HepG2 (cell line): ENCODE measurements around the gene MYBL2. TPM values are rescaled to one million over a fixed set of nuclear protein-coding genes. Genes with fewer than 3 reads are reported as not detected.

Source experiments
- ARNT ChIP-seq: fragments of 450-650 bp; IDR thresholded peaks from 2 replicates; pipeline ENCODE4 v1.6.1; 2017
- CBX1 ChIP-seq: IDR thresholded peaks from one replicate; pipeline ENCODE4 v1.6.1; 2016; ENCODE audit warnings: antibody characterized with exemption, low read depth
- CCAR2 ChIP-seq: fragments of 200-400 bp; formaldehyde crosslinking; optimal IDR thresholded peaks from 2 replicates; pipeline ENCODE3; 2018; ENCODE audit warnings: low read depth, mild to moderate bottlenecking, low read length, moderate library complexity
- FOXP4 ChIP-seq: sonication (generic); formaldehyde crosslinking; IDR thresholded peaks from 2 replicates; pipeline ENCODE4 v1.4.0; 2020; ENCODE audit warnings: missing genetic modification reagents
- GPN1 ChIP-seq: sonication (generic); formaldehyde crosslinking; IDR thresholded peaks from 2 replicates; pipeline ENCODE4 v1.5.1; 2020; ENCODE audit warnings: missing genetic modification reagents, borderline replicate concordance
- GZF1 ChIP-seq: sonication (generic); formaldehyde crosslinking; IDR thresholded peaks from 2 replicates; pipeline ENCODE4 v1.5.1; 2020; ENCODE audit warnings: mild to moderate bottlenecking, missing genetic modification reagents
- HHEX ChIP-seq: IDR thresholded peaks from 2 replicates; pipeline ENCODE4 v1.6.1; 2016; ENCODE audit warnings: control low read depth
- KLF15 ChIP-seq: sonication (generic); formaldehyde crosslinking; IDR thresholded peaks from 2 replicates; pipeline ENCODE4 v1.8.1; 2023; ENCODE audit warnings: borderline replicate concordance, mild to moderate bottlenecking, inconsistent platforms, missing genetic modification reagents, mixed read lengths
- MAFG ChIP-seq: sonication (generic); formaldehyde crosslinking; IDR thresholded peaks from 2 replicates; pipeline ENCODE4 v1.5.1; 2020; ENCODE audit warnings: mild to moderate bottlenecking, missing genetic modification reagents
- NONO ChIP-seq, 2 experiments: fragments of 450-650 bp in 1 of 2; sonication (generic) in 1 of 2; formaldehyde crosslinking in 1 of 2; IDR thresholded peaks in 1 of 2; conservative IDR thresholded peaks in 1 of 2; 2 replicates each; pipeline versions ENCODE4 v1.6.1 to v1.8.0; 2017 to 2022; ENCODE audit warnings: mild to moderate bottlenecking in 1 of 2, missing genetic modification reagents in 1 of 2, moderate library complexity in 1 of 2
- POLR2AphosphoS2 ChIP-seq: IDR thresholded peaks from 2 replicates; pipeline ENCODE4 v1.6.1; 2011; ENCODE audit warnings: low read depth, low read length, improper control_type of control experiment
- REPIN1 ChIP-seq: sonication (generic); formaldehyde crosslinking; IDR thresholded peaks from 2 replicates; pipeline ENCODE4 v1.8.0; 2022; ENCODE audit warnings: missing genetic modification reagents, low read depth, mild to moderate bottlenecking, borderline replicate concordance
- ZBTB20 ChIP-seq: sonication (generic); formaldehyde crosslinking; IDR thresholded peaks from 2 replicates; pipeline ENCODE4 v1.8.1; 2023; ENCODE audit warnings: missing genetic modification reagents, low read depth, mild to moderate bottlenecking, borderline replicate concordance
- ZNF34 ChIP-seq: sonication (generic); formaldehyde crosslinking; IDR thresholded peaks from 2 replicates; pipeline ENCODE4 v1.4.0; 2020; ENCODE audit warnings: mild to moderate bottlenecking, missing genetic modification reagents, borderline replicate concordance
- ZNF343 ChIP-seq: sonication (generic); formaldehyde crosslinking; IDR thresholded peaks from 2 replicates; pipeline ENCODE4 v1.4.0; 2020; ENCODE audit warnings: mild to moderate bottlenecking, missing genetic modification reagents
- ZNF414 ChIP-seq: sonication (generic); formaldehyde crosslinking; IDR thresholded peaks from 2 replicates; pipeline ENCODE4 v1.5.0; 2020; ENCODE audit warnings: missing genetic modification reagents
- ZNF607 ChIP-seq: sonication (generic); formaldehyde crosslinking; IDR thresholded peaks from 2 replicates; pipeline ENCODE4 v1.5.1; 2020; ENCODE audit warnings: missing genetic modification reagents, mild to moderate bottlenecking, borderline replicate concordance
- ZNF746 ChIP-seq: sonication (generic); formaldehyde crosslinking; IDR thresholded peaks from 2 replicates; pipeline ENCODE4 v1.8.0; 2022; ENCODE audit warnings: mild to moderate bottlenecking, missing genetic modification reagents
- polyA plus RNA-seq, 8 experiments: library from polyadenylated mRNA; depleted of rRNA in 3 of 8; stranded (reverse) in 7 of 8; unstranded in 1 of 8; fragments of >200 nt; fragmentation: Illumina TruSeq in 4 of 8; extraction: Trizol in 4 of 8; gene quantifications; 2 replicates each; pipeline versions ENCODE4 v1.2.1 to v1.2.3, GENCODE V29; 2011 to 2016; ENCODE audit warnings: low read depth in 4 of 8, missing spikeins in 1 of 8, mixed read lengths in 1 of 8; ENCODE audit not compliant: insufficient read depth in 1 of 8
- total RNA-seq, 5 experiments: library from RNA; depleted of rRNA; stranded (reverse); fragments of >200 nt; fragmentation: Illumina TruSeq; extraction: Trizol; gene quantifications; 2 replicates each; pipeline ENCODE4 v1.2.3, GENCODE V29; 2016; ENCODE audit warnings: low read depth in 1 of 5
- TF ChIP-seq, protein P1 (sequence below): sonication (generic); formaldehyde crosslinking; IDR thresholded peaks from 2 replicates; pipeline ENCODE4 v1.4.0; 2020; ENCODE audit warnings: missing genetic modification reagents, borderline replicate concordance
- TF ChIP-seq, protein P2 (sequence below): IDR thresholded peaks from 2 replicates; pipeline ENCODE4 v1.6.1; 2016; ENCODE audit warnings: missing compliant biosample characterization, missing genetic modification reagents, borderline replicate concordance
- TF ChIP-seq, protein P3 (sequence below): sonication (generic); formaldehyde crosslinking; IDR thresholded peaks from 2 replicates; pipeline ENCODE4 v1.4.0; 2020; ENCODE audit warnings: low read depth, missing genetic modification reagents

Gene MYBL2
- total and polyA plus RNA-seq, 2 of the 13 experiments (the other 11 are each of a cell fraction or from before 2014, with no cell fraction given) = 11.9 to 66.2 TPM

DNA sequence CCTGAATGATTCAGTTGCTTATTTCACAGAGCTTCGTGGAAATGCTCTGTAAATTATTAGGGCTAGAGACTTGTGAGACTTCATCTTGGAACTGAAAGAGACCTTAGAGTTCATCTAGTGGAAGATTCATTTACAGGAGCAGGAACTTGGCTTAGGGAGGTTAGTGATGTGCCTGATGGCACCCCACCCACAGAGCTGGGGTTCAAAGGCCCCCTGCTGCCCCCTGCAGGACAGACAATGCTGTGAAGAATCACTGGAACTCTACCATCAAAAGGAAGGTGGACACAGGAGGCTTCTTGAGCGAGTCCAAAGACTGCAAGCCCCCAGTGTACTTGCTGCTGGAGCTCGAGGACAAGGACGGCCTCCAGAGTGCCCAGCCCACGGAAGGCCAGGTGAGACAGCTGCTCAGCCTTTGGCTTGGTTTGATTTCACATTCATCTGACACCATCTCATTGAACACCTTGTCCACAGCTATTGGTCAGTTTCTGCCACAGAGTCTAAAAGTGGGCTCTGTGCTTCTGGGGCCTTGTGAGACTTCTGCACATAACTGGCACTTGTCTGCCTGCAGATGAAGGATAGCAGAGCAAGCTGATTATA is 25.1 kb downstream of the MYBL2 start (continued):
- TF ChIP-seq, protein P1, sequence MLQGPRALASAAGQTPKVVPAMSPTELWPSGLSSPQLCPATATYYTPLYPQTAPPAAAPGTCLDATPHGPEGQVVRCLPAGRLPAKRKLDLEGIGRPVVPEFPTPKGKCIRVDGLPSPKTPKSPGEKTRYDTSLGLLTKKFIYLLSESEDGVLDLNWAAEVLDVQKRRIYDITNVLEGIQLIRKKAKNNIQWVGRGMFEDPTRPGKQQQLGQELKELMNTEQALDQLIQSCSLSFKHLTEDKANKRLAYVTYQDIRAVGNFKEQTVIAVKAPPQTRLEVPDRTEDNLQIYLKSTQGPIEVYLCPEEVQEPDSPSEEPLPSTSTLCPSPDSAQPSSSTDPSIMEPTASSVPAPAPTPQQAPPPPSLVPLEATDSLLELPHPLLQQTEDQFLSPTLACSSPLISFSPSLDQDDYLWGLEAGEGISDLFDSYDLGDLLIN (CRISPR knock-in tag) = no peak
- TF ChIP-seq ZBTB20 (CRISPR knock-in tag) (no peak), NONO (IDR thresholded peaks at IDR 0.05) (no peak), NONO (CRISPR knock-in tag; conservative IDR thresholded peaks at IDR 0.05) (no peak), ZNF343 (CRISPR knock-in tag) (no peak), CCAR2 (no peak), ZNF607 (CRISPR knock-in tag) (no peak), REPIN1 (peak; percentile 42; the same call in 1 of the 2 replicates), ZNF414 (CRISPR knock-in tag) (no peak), CBX1 (no peak), POLR2AphosphoS2 (no peak), MAFG (CRISPR knock-in tag) (no peak), ARNT (no peak), HHEX (CRISPR knock-in tag) (no peak), KLF15 (CRISPR knock-in tag) (no peak), GZF1 (CRISPR knock-in tag) (no peak), ZNF746 (CRISPR knock-in tag) (no peak), GPN1 (CRISPR knock-in tag) (no peak), FOXP4 (no peak), ZNF34 (CRISPR knock-in tag) (no peak)
- TF ChIP-seq, protein P2, sequence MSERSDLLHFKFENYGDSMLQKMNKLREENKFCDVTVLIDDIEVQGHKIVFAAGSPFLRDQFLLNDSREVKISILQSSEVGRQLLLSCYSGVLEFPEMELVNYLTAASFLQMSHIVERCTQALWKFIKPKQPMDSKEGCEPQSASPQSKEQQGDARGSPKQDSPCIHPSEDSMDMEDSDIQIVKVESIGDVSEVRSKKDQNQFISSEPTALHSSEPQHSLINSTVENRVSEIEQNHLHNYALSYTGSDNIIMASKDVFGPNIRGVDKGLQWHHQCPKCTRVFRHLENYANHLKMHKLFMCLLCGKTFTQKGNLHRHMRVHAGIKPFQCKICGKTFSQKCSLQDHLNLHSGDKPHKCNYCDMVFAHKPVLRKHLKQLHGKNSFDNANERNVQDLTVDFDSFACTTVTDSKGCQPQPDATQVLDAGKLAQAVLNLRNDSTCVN (CRISPR knock-in tag) = 0 out of 2 replicates have a peak, but pooled peaks have one; percentile 55
- TF ChIP-seq, protein P3, sequence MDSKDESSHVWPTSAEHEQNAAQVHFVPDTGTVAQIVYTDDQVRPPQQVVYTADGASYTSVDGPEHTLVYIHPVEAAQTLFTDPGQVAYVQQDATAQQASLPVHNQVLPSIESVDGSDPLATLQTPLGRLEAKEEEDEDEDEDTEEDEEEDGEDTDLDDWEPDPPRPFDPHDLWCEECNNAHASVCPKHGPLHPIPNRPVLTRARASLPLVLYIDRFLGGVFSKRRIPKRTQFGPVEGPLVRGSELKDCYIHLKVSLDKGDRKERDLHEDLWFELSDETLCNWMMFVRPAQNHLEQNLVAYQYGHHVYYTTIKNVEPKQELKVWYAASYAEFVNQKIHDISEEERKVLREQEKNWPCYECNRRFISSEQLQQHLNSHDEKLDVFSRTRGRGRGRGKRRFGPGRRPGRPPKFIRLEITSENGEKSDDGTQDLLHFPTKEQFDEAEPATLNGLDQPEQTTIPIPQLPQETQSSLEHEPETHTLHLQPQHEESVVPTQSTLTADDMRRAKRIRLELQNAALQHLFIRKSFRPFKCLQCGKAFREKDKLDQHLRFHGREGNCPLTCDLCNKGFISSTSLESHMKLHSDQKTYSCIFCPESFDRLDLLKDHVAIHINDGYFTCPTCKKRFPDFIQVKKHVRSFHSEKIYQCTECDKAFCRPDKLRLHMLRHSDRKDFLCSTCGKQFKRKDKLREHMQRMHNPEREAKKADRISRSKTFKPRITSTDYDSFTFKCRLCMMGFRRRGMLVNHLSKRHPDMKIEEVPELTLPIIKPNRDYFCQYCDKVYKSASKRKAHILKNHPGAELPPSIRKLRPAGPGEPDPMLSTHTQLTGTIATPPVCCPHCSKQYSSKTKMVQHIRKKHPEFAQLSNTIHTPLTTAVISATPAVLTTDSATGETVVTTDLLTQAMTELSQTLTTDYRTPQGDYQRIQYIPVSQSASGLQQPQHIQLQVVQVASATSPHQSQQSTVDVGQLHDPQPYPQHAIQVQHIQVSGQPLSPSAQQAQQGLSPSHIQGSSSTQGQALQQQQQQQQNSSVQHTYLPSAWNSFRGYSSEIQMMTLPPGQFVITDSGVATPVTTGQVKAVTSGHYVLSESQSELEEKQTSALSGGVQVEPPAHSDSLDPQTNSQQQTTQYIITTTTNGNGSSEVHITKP = 0 out of 2 replicates have a peak, but pooled peaks have one; percentile 55
